Osteoblast (primary cell): ENCODE results near the gene PSMC6. TPM values are rescaled to one million over a fixed set of nuclear protein-coding genes. Genes with fewer than 3 reads are reported as not detected.

ENCODE experiments used
- DNase-seq: peaks from one replicate; pipeline ENCODE4 v3.0.0; 2011; ENCODE audit warnings: low spot score, mixed read lengths; ENCODE audit not compliant: insufficient read length; ENCODE audit errors: missing footprints
- H2AFZ ChIP-seq: 2 replicates; pipeline ENCODE4 v1.6.0; 2011; ENCODE audit warnings: mild to moderate bottlenecking, low read length
- H3K27ac ChIP-seq: 2 replicates; pipeline ENCODE4 v1.5.1; 2011; ENCODE audit warnings: mild to moderate bottlenecking, low read depth, low read length, moderate library complexity
- H3K27me3 ChIP-seq: 2 replicates; pipeline ENCODE4 v1.6.0; 2012; ENCODE audit warnings: mild to moderate bottlenecking, control low read depth, inconsistent platforms, low read length, moderate library complexity; ENCODE audit not compliant: insufficient read depth
- H3K36me3 ChIP-seq: 2 replicates; pipeline ENCODE4 v1.5.1; 2011; ENCODE audit warnings: mild to moderate bottlenecking, low read length, control low read depth, moderate library complexity; ENCODE audit not compliant: insufficient read depth
- H3K4me1 ChIP-seq: 2 replicates; pipeline ENCODE4 v1.5.1; 2011; ENCODE audit warnings: mild to moderate bottlenecking, low read length, control low read depth, moderate library complexity; ENCODE audit not compliant: insufficient read depth
- H3K4me2 ChIP-seq: 2 replicates; pipeline ENCODE4 v1.6.0; 2011; ENCODE audit warnings: mild to moderate bottlenecking, low read length; ENCODE audit not compliant: insufficient read depth
- H3K4me3 ChIP-seq: fragments of 200-600 bp; sonication (generic); 3 replicates; pipeline ENCODE4 v1.5.1; 2012; ENCODE audit warnings: mild to moderate bottlenecking, low read length, inconsistent platforms; ENCODE audit not compliant: insufficient read depth
- H3K79me2 ChIP-seq: 2 replicates; pipeline ENCODE4 v1.6.0; 2012; ENCODE audit warnings: mild to moderate bottlenecking, low read length, control low read depth, inconsistent platforms; ENCODE audit not compliant: insufficient read depth
- H3K9me3 ChIP-seq: 2 replicates; pipeline ENCODE4 v1.5.1; 2011; ENCODE audit warnings: low read depth, low read length, control low read depth
- H4K20me1 ChIP-seq: 2 replicates; pipeline ENCODE4 v1.6.0; 2012; ENCODE audit warnings: mild to moderate bottlenecking, low read length, control low read depth; ENCODE audit not compliant: insufficient read depth
- total RNA-seq: library from RNA; depleted of rRNA; stranded (reverse); fragments of >200 nt; gene quantifications from 2 replicates; pipeline ENCODE4 v1.2.3, GENCODE V29; 2012
- TF ChIP-seq, protein P1 (sequence below): IDR thresholded peaks from 2 replicates; pipeline ENCODE4 v1.5.1; 2011; ENCODE audit warnings: mild to moderate bottlenecking, low read depth, low read length, moderate library complexity; ENCODE audit errors: extremely low read depth

PSMC6 gene
- total RNA-seq, 1 donor = 78.5 TPM

DNA sequence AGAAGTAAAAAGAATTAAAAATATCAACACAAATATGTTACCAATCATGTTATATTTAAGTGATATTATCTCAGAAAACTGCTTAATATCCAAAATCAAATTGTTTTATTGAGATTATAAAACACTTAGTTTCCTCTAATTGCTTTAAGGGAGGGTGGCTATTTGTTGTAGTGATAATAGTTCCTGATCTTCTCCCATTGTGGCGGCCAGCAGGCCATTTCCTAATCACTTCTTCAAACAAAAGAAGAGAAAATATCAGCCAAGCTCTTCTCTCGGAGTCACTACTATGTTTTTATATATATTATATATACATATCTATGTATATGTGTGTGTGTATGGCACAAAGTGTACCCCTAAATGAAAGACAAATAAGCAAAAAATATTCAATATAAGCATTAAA is 43.1 kb upstream of the PSMC6 start:
- no peak overlapping the region for H3K4me3 ChIP-seq
- H3K4me2 ChIP-seq = no peak overlapping the region
- H2AFZ ChIP-seq = no peak overlapping the region
- H3K4me1 ChIP-seq = no peaks in the 10 kb centered on the region
- H3K27me3 ChIP-seq = no peaks in the 10 kb centered on the region
- no peaks in the 10 kb centered on the region for H4K20me1 ChIP-seq
- TF ChIP-seq, protein P1, sequence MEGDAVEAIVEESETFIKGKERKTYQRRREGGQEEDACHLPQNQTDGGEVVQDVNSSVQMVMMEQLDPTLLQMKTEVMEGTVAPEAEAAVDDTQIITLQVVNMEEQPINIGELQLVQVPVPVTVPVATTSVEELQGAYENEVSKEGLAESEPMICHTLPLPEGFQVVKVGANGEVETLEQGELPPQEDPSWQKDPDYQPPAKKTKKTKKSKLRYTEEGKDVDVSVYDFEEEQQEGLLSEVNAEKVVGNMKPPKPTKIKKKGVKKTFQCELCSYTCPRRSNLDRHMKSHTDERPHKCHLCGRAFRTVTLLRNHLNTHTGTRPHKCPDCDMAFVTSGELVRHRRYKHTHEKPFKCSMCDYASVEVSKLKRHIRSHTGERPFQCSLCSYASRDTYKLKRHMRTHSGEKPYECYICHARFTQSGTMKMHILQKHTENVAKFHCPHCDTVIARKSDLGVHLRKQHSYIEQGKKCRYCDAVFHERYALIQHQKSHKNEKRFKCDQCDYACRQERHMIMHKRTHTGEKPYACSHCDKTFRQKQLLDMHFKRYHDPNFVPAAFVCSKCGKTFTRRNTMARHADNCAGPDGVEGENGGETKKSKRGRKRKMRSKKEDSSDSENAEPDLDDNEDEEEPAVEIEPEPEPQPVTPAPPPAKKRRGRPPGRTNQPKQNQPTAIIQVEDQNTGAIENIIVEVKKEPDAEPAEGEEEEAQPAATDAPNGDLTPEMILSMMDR = no peak
- no peak overlapping the region for H3K27ac ChIP-seq
- no peaks in the 10 kb centered on the region for H3K36me3 ChIP-seq
- H3K9me3 ChIP-seq = no peaks in the 10 kb centered on the region
- no peaks in the 10 kb centered on the region for H3K79me2 ChIP-seq
- DNase-seq = no peak

DNA sequence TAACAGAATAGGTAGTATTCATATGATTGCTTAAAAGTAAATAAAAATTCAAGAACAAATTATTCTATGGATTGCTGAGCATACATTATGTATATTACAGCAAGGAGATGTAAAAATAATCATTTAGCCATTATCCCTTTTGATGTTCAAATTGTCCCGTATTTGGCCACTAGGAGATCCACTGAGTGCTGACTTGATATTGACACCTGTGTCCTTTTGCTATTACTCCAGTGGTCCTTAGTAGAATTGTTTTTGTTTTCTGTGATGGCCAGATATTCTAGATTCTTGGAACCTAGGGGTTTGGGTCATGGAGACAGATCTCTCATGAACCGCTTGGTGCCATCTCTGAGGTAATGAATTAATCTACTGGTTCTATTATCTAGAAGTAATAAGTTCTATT is 28.4 kb upstream of the PSMC6 start:
- H3K27ac ChIP-seq = no peak overlapping the region
- H3K4me3 ChIP-seq = no peak overlapping the region
- TF ChIP-seq, protein P1 = peak; percentile 44
- H3K4me1 ChIP-seq = no peaks in the 10 kb centered on the region
- no peak for DNase-seq
- peaks cover 11% of the 10 kb centered on the region for H3K79me2 ChIP-seq
- H3K9me3 ChIP-seq = no peaks in the 10 kb centered on the region
- no peak overlapping the region for H2AFZ ChIP-seq
- no peaks in the 10 kb centered on the region for H3K27me3 ChIP-seq
- H3K4me2 ChIP-seq = no peak overlapping the region
- H4K20me1 ChIP-seq = no peaks in the 10 kb centered on the region
- peaks cover 5% of the 10 kb centered on the region for H3K36me3 ChIP-seq

DNA sequence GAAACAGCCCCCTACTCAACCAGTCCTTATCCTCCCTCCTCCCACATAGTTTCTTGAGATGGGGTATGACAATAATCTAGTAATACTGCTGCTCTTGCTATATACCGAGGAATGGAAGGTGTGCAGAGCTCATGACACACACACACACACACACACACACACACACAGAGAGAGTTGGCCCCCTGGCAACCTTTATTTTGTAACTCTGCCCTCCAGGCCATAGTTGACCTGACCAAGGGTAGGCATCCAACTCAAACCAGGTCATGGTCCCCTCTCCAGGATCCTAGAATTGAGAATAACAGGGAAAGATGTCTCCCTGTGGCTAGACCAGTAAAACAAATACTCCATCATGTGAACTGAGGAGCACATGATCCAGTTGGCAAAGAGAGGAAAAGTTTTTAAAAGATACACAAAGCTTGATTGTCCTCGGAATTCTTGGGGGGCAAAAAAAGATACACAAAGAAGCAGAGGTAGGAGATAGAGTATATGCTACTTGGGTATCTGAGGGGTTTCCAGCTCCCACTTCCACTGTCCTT is 22.9 kb upstream of the PSMC6 start:
- no peak for DNase-seq

DNA sequence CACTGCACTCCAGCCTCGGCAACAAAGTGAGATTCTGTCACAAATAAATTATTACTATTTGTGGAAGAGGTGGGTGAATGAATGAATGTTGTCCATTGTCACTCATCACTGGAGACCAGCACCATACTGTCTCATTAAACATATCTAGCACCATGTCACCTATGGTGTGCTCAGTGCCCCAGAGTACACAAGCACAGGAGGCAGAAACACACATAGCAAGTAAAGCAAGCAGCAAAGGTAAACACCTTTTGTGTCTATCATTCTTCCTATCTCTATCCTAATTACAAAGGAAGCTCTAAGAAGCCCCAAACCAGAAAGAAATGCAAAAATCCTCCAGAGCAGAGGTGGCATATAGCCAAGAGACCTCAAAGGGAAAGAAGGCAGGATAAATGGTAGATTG is 20.8 kb upstream of the PSMC6 start:
- Histone ChIP-seq H3K79me2 (peaks cover 79% of the 10 kb centered on the region), H3K27me3 (no peaks in the 10 kb centered on the region)
- TF ChIP-seq, protein P1 = no peak

More for the DNA sequence above, 22.9 kb upstream of the PSMC6 start:
- Histone ChIP-seq H2AFZ (no peak overlapping the region), H3K27me3 (no peaks in the 10 kb centered on the region), H3K79me2 (peaks cover 61% of the 10 kb centered on the region), H4K20me1 (peaks cover 4% of the 10 kb centered on the region), H3K36me3 (peaks cover 5% of the 10 kb centered on the region), H3K4me1 (no peaks in the 10 kb centered on the region), H3K4me3 (no peak overlapping the region), H3K4me2 (no peak overlapping the region), H3K9me3 (no peaks in the 10 kb centered on the region), H3K27ac (no peak overlapping the region)
- TF ChIP-seq, protein P1 = no peak

More for the DNA sequence above, 20.8 kb upstream of the PSMC6 start:
- peaks cover 5% of the 10 kb centered on the region for H3K36me3 ChIP-seq
- H4K20me1 ChIP-seq = peaks cover 4% of the 10 kb centered on the region
- no peaks in the 10 kb centered on the region for H3K9me3 ChIP-seq
- no peak for DNase-seq
- H3K4me1 ChIP-seq = no peaks in the 10 kb centered on the region
- H3K27ac ChIP-seq = no peak overlapping the region
- no peak overlapping the region for H3K4me2 ChIP-seq
- H2AFZ ChIP-seq = no peak overlapping the region
- no peak overlapping the region for H3K4me3 ChIP-seq
